HUES48 (cell line): Measurements from ENCODE around the gene FRMPD1.
"Not testable (repeated sequence)": the region's sequence is repeated elsewhere in the genome, so short reads cannot be mapped to it uniquely, and the experiment has no call there.

Source experiments
- H3K27ac ChIP-seq: one replicate; pipeline ENCODE4 v1.7.0; 2013; ENCODE audit warnings: low read depth, low read length, inconsistent platforms
- H3K27me3 ChIP-seq: 2 replicates; pipeline ENCODE4 v1.6.1; 2013; ENCODE audit warnings: mild to moderate bottlenecking, low read length; ENCODE audit not compliant: control insufficient read depth, insufficient read depth
- H3K36me3 ChIP-seq: 2 replicates; pipeline ENCODE4 v1.6.1; 2013; ENCODE audit warnings: low read length; ENCODE audit not compliant: control insufficient read depth, insufficient read depth
- H3K4me1 ChIP-seq: 2 replicates; pipeline ENCODE4 v1.6.1; 2013; ENCODE audit warnings: mild to moderate bottlenecking, low read length; ENCODE audit not compliant: control insufficient read depth, insufficient read depth
- H3K4me3 ChIP-seq: 2 replicates; pipeline ENCODE4 v1.5.1; 2013; ENCODE audit warnings: mild to moderate bottlenecking, low read depth, low read length
- H3K9ac ChIP-seq: 2 replicates; pipeline ENCODE4 v1.6.1; 2013; ENCODE audit warnings: mild to moderate bottlenecking, low read depth, low read length, moderate library complexity
- H3K9me3 ChIP-seq: 2 replicates; pipeline ENCODE4 v1.6.1; 2013; ENCODE audit warnings: low read length; ENCODE audit not compliant: control insufficient read depth, insufficient read depth

The FRMPD1 gene

DNA sequence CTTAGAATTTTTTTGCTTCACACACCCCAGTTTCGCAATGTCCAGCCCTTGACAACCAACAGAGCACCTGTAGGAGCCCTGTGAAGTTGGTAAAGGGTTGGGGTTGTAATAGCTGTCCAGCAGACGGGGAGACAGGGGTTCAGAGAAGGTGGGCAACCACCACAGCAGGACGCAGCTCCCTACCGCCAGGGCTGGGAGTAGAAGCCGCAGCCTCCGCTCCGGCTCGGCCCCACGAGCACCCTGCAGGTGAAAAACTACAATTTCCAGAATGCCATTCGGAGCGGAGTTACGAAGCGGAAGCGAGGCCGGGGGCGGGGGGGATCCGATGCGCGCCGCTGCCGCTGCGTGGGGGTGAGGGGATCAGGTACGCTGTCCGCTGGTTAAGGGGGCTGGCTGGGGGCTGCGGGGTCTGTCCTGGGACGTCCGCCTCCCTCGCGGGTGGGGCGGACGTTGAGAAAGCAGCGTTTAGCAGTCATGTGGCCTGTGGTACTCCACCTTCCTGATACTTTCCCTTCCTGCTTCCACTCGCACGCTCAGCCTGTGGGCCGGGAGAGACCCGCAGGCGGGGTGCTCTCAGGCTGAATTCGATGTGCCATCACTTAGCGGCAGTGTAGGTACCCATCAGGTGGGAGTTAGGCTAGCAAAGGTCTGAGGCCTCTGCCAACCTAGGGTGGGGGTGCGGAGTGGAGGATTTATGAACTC, 102.9 kb downstream of the FRMPD1 start, which contains the start of gene TRMT10B:
TSS of gene TRMT10B (plus strand) at position 317 of the 702 bp plus-strand sequence. CDS start 8,127 bp downstream, outside the sequence.
- no peaks in the 10 kb centered on the region for H3K4me1 ChIP-seq
- no peak within 1 kb of the TSS for H3K27ac ChIP-seq
- peak within 1 kb of the TSS; percentile 89 for H3K4me3 ChIP-seq
- peak within 1 kb of the TSS; percentile 57 for H3K9ac ChIP-seq
- H3K27me3 ChIP-seq, result no peaks in the 10 kb centered on the region
- no peaks in the 10 kb centered on the region for H3K36me3 ChIP-seq
- no peaks in the 10 kb centered on the region for H3K9me3 ChIP-seq

DNA sequence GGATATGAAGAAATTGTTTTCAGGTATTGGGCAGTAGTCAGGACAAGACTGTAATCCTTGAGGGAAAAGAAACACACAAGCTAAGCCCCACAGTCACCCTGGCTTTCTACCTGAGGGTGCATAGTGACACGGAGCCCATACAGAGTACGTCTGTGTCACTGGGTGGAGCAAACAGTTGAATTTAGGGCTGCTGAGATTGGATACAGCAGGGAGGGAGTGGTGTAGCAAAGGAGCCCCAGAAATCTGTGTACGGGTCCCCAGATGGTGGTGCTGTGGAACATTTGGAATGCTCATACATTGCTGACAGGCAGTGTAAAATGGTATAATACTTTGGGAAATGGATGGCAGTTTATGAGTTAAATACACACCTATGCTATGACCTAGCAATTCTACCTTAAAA, 108.0 kb downstream of the FRMPD1 start:
- H3K4me3 ChIP-seq, result no peak overlapping the region
- no peaks in the 10 kb centered on the region for H3K9me3 ChIP-seq
- H3K36me3 ChIP-seq, result no peaks in the 10 kb centered on the region
- no peaks in the 10 kb centered on the region for H3K27me3 ChIP-seq
- no peaks in the 10 kb centered on the region for H3K4me1 ChIP-seq
- H3K27ac ChIP-seq, result no peak overlapping the region
- no peak overlapping the region for H3K9ac ChIP-seq

DNA sequence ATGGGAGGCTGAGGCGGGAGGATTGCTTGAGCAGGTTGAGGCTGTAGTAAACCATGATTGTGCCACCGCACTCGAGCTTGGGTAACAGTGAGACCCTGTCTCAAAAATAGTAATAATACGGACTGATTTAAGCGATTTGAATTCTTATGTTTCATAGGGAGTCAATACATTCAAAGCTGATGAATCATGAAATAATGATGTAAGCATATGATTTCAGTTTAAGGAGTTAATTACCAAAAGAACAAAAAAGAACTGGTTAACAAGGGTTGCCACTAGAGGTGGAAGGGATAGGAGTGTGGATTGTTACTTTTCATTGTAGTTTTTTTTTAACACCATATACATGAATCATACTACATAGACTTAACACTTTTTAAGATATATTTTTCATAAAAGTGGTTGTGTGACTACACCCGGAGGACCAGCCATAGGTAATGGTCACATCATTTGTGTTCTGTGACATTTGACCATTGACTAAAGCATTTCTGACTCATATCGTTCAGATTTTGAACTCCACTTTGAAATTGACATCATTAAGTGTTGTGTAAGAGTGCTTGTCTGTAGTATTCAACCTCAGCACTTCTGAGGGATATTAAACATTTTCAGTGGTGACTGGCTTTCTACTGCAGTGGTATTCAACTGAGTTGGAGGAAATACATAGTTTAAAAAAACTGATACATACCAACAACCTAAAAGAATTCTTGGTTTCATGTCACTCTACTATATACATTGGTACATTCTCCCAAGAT, 109.8 kb downstream of the FRMPD1 start:
- Histone ChIP-seq H3K4me3 (no peak overlapping the region), H3K27ac (no peak overlapping the region), H3K36me3 (no peaks in the 10 kb centered on the region)

GRCh38 chr9:37761511-37761910, 110.8 kb downstream of the FRMPD1 start:
- H3K4me1 ChIP-seq, result no peaks in the 10 kb centered on the region
- no peak overlapping the region for H3K4me3 ChIP-seq
- H3K36me3 ChIP-seq, result no peaks in the 10 kb centered on the region
- H3K27me3 ChIP-seq, result no peaks in the 10 kb centered on the region
- no peaks in the 10 kb centered on the region for H3K9me3 ChIP-seq
- H3K9ac ChIP-seq, result no peak overlapping the region
- no peak overlapping the region for H3K27ac ChIP-seq

More for the DNA sequence above, 109.8 kb downstream of the FRMPD1 start:
- Histone ChIP-seq H3K27me3 (no peaks in the 10 kb centered on the region), H3K9ac (no peak overlapping the region), H3K4me1 (no peaks in the 10 kb centered on the region), H3K9me3 (no peaks in the 10 kb centered on the region)

GRCh38 chr9:37765263-37765662, 114.5 kb downstream of the FRMPD1 start:
- not testable (repeated sequence) for H3K4me1 ChIP-seq, H3K36me3 ChIP-seq, H3K9me3 ChIP-seq, H3K27me3 ChIP-seq, H3K27ac ChIP-seq, H3K9ac ChIP-seq, H3K4me3 ChIP-seq

- Histone ChIP-seq H3K4me3 (no peak overlapping the region), H3K36me3 (peaks cover 8% of the 10 kb centered on the region; the same call in 1 of the 2 replicates), H3K9ac (no peak overlapping the region), H3K9me3 (no peaks in the 10 kb centered on the region), H3K4me1 (no peaks in the 10 kb centered on the region), H3K27ac (no peak overlapping the region), H3K27me3 (no peaks in the 10 kb centered on the region)
These were observed 118.6 kb downstream of the FRMPD1 start for GRCh38 chr9:37769306-37769705.

DNA sequence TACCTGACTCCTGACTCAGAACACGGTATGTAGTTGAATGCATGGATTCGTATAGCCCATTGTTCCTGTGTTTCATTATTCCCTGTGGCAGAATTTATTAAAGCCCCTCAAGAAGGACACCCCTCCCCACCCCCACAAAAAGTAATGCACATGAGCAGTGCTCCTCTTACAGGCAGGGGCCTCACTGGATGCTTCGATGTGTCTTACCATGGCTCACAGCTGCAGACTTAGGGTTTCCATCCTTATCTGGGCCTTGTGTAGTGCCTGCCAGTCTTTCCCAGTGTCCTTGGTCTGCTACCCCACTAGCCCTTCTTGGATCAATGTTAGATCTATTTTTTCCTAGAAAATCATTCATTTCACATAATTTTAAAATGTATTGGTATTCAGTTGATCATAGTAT, 119.2 kb downstream of the FRMPD1 start:
- H3K27me3 ChIP-seq, result no peaks in the 10 kb centered on the region
- no peak overlapping the region for H3K4me3 ChIP-seq
- H3K9me3 ChIP-seq, result no peaks in the 10 kb centered on the region
- H3K9ac ChIP-seq, result no peak overlapping the region
- peaks cover 8% of the 10 kb centered on the region; the same call in 1 of the 2 replicates for H3K36me3 ChIP-seq
- no peak overlapping the region for H3K27ac ChIP-seq
- H3K4me1 ChIP-seq, result no peaks in the 10 kb centered on the region

DNA sequence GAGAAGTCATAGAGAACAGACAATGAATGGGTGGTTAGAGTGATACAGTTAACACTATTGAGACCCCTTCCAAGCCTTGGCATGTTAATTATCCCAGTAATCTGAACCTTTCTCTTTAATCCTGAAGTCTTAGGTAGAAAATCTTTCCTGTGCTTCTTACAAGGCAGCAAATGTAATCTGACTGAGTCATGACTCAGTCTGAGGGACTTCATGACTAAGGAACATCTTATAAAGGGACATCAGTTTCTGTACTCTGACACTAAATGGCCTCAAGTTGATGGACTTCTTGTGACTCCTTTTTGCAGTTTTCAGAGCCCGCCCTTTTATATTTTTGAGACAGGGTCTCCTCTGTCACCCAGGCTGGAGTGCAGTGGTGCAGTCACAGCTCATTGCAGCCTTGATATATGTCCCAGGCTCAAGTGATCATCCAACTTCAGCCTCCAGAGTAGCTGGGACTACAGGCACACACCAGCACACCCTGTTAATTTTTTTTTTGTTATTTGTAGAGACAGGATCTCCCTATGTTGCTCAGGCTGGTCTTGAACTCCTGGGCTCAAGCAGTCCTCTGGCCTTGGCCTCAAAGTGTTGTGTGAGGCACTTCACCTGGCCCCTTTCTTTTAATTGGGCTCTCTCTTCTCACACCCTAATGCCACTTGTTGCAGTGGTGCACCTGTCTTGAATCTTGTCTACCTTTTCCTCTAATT, 124.6 kb downstream of the FRMPD1 start:
- no peak overlapping the region for H3K9ac ChIP-seq
- H3K27ac ChIP-seq, result no peak overlapping the region
- no peak overlapping the region for H3K4me3 ChIP-seq
- H3K36me3 ChIP-seq, result peaks cover 45% of the 10 kb centered on the region
- H3K27me3 ChIP-seq, result no peaks in the 10 kb centered on the region
- H3K4me1 ChIP-seq, result no peaks in the 10 kb centered on the region
- no peaks in the 10 kb centered on the region for H3K9me3 ChIP-seq

DNA sequence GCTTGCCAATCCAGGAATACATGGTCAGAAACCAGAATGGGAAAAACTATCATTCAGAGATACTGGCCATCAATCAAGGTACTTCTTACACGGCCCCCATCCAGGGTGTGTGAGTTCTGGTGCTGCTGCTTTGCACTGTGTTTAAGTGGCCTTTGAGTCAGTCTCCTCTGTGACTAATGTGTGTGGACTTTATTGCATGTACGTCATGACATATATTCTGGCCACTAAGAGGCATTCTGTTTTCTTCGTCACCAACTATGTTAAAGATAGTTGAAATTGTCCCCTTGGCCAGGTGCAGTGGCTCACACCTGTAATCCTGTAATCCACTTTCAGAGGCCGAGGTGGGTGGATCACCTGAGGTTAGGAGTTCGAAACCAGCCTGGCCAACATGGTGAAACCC, 125.6 kb downstream of the FRMPD1 start:
- Histone ChIP-seq H3K36me3 (peaks cover 49% of the 10 kb centered on the region), H3K27ac (no peak overlapping the region), H3K4me1 (no peaks in the 10 kb centered on the region), H3K9ac (no peak overlapping the region), H3K4me3 (no peak overlapping the region), H3K27me3 (no peaks in the 10 kb centered on the region), H3K9me3 (no peaks in the 10 kb centered on the region)

- no peak overlapping the region for H3K4me3 ChIP-seq
- no peaks in the 10 kb centered on the region for H3K4me1 ChIP-seq
- no peak overlapping the region for H3K27ac ChIP-seq
- H3K27me3 ChIP-seq, result no peaks in the 10 kb centered on the region
- no peaks in the 10 kb centered on the region for H3K9me3 ChIP-seq
- peaks cover 71% of the 10 kb centered on the region for H3K36me3 ChIP-seq
- H3K9ac ChIP-seq, result no peak overlapping the region
These were observed 127.8 kb downstream of the FRMPD1 start for GRCh38 chr9:37778534-37778933.

GRCh38 chr9:37784291-37784615, 133.5 kb downstream of the FRMPD1 start:
- Histone ChIP-seq H3K27me3 (no peaks in the 10 kb centered on the region), H3K9me3 (no peaks in the 10 kb centered on the region), H3K4me1 (peaks cover 5% of the 10 kb centered on the region), H3K36me3 (peaks cover 48% of the 10 kb centered on the region), H3K4me3 (peak overlapping the region; percentile 99), H3K9ac (peak overlapping the region; percentile 92), H3K27ac (peak overlapping the region; percentile 90)
